GM19035 (cell line): ENCODE measurements around the gene CCDC150.
"Not testable (repeated sequence)": the region's sequence is repeated elsewhere in the genome, so short reads cannot be mapped to it uniquely, and the experiment has no call there.

Source experiments
- ATAC-seq: cut with Tn5 transposase; IDR thresholded peaks from one replicate; pipeline ENCODE4 v1.9.1; 2021; ENCODE audit not compliant: unreplicated experiment

Gene CCDC150

DNA sequence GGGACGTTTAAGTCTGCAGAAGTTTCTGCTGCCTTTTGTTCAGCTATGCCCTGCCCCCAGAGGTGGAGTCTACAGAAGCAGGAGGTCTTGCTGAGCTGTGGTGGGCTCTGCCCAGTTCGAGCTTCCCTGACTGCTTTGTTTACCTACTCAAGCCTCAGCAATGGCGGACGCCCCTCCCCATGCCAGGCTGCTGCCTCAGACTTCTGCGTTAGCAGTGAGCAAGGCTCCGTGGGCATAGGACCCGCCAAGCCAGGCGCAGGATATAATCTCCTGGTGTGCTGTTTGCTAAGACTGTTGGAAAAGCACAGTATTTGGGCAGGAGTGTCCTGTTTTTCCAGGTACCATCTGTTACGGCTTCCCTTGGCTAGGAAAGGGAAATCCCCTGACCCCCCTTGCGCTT is 70.5 kb downstream of the CCDC150 start:
- not testable (repeated sequence) for ATAC-seq

DNA sequence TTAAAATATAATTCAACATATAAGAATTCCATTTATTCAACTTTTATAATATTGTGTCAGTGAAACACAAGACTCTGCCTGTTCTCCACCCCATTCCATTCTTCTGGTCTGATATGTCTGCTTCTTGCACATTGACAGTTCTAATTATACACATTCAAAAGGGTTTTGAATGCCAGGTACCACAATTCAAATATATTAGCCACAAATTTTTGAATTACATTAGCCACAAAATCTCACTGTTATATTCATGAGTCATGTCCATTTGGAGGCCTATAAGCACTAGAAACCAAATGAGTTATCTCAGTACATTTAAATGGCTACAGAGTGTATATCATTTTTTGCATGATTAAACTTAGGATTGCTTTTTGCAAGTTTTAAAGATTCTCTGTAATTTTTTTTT is 72.1 kb downstream of the CCDC150 start:
- no peak for ATAC-seq

DNA sequence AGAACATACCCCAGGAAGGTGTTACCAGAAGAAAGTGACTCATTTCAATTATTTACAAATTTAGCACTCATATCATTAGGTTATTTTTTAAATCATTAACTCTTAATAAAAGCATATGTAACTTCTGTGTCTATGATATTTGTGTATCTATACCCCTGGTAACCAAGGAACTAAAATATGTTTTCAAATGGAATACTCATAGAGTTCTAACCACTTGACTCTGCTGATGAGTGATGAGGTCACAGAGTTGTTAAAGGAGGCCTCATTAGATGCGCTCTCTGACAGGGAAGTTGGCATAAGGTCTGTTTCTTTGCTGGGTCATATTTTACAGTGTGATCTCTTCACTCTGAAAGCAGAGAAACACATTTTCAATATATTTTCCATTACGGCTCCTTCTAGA is 73.4 kb downstream of the CCDC150 start:
- ATAC-seq = no peak

DNA sequence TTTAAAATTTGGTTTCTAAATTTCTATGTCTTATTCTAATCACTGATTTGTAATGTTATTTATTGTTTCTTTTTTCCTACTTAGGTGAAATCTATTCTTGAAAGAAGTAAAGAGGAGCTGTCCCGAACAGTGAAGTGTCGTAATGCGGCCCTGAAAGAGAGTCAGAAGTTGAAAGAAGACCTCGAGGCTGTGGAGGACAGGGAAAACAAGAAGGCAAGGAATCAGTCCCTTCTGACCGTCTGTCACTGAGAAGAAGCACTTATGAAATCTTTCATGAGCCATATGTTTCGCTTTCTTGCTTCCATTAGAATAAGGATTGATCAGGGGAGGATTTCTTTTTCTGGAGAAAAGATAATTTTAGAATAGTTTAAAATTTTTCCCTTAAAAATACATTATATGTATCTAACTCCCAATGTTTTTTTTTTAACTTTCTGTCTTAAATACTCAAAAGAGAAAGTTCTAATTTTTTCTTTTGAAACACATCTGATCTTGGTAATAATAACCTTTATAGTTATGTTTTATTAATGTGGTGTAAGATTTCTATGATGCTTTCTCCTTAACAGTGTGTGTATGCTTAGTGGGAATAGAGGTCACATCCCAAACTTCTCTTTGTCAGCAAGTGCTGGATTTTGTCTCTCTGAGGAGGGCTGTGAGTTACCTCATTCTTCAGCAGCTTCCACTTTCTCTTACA is 79.0 kb downstream of the CCDC150 start:
- ATAC-seq = no peak

DNA sequence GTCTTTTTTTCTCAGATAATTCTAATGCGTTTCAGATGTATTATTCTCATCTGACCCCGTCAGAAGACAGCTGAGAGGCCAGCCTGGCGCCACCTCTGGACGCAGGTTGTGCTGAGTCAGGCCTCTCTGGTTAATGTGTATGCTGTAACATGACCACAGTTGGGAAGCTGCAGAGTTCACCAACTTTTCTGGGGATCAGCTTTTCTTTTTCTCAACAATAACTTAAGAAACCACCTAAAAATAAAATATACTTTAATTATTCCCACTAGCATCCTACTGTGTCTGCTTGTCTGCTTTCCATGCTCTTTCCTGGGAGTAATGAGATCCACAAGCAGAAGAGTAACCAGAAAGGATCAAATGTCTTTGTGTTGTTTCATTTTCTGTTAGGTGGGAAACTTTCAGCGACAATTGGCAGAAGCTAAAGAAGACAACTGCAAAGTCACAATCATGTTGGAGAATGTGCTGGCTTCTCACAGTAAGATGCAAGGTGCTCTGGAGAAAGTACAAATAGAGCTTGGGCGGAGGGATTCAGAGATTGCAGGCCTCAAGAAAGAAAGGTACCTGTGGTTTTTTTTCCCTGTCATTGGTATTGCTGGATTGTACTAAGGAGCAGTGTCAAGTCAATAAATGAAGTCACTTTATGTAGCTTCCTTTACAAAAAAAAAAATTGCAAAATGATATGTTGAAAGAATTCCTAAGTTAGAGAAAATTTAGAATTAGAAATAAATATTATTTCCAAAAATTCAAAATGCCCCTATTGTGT is 79.8 kb downstream of the CCDC150 start:
- no peak for ATAC-seq

DNA sequence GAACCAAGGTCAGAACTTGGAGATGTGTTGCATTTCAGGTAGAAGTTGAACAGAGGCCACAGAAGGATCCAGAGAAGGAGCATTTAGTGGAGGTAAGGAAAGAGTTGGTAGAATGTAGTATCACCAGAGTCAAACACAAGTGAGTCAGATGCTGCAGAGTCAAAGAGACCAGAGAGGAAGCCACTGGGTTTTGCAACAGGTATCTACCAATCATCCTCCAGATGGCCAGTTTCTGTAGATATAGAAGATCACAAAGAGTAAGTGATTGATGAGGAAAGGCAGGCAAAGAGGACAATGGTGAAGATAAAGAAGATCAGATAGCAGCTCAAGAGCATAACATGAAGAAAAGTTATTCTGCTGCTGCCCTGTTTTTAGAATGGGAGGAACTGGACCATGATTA is 84.1 kb downstream of the CCDC150 start:
- no peak for ATAC-seq

DNA sequence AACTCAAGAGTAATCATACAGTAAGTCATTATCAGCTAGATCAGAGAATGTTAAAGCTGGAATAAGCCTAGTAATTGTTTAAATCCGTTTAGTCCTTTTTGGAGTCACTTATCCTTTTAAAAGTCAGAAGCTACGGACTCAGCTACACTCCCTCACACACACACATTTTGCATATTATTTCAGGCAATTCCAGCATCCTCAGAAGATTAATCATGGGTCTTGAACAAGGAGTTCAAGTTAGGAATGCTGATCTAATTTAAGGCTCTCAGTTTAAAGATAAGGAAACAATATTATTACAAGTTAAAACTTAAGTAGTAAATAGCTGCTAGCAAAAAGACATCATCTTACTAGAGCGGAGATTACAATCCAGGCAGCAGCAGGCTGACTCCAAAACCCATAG is 85.7 kb downstream of the CCDC150 start:
- no peak for ATAC-seq

DNA sequence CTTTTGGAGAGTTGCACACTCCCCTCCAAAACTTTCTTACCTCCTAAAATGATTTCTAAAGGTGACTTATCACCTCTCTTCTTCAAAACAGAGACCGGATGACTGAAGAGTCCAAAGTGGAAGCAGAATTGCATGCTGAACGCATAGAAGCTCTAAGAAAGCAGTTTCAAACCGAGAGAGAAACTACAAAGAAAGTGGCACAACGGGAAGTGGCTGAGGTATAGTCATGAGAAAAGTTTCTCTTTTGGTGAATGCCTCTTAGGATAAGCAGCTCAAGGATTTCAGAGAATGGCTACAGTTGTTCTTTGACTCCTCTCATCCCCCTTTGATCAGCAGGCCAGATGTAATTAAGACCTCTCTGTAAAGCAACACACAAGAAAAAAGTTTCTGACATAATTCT is 86.4 kb downstream of the CCDC150 start:
- ATAC-seq = peak; percentile 76

DNA sequence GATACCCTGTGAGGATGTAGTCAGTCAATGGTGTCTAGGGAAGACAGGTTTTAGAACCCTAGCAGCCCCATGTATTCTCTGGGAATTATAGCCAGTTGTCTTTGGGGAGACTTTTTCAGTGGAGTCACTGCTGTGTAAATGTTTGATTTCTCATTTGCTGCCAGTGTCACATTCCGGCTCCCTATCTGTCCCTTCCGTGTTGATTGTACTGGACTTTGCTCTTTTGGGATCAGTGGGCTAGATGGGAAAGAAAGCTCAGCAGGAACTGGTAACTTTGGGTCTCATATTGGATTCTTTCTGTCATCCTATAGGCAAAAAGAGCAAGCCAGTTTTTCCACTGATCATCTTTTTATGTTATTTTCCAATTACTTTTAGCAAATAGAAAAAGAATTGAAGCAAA is 89.9 kb downstream of the CCDC150 start:
- no peak for ATAC-seq

DNA sequence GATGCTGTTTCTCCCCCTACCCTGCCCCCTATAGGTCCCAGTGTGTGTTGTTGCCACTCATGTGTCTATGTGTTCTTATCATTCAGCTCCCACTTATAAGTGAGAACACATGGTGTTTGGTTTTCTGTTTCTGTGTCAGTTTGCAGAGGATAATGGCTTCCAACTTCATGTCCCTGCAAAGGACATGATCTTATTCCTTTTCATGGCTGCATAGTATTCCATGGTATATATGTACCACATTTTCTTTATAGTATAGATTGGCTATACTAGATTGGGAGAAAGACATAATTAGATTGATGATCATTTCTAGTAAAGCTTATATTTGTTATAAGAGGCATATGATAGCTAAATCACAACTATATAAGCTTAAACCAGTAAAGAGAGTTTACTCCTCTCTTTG is 97.1 kb downstream of the CCDC150 start:
- ATAC-seq = not testable (repeated sequence)

DNA sequence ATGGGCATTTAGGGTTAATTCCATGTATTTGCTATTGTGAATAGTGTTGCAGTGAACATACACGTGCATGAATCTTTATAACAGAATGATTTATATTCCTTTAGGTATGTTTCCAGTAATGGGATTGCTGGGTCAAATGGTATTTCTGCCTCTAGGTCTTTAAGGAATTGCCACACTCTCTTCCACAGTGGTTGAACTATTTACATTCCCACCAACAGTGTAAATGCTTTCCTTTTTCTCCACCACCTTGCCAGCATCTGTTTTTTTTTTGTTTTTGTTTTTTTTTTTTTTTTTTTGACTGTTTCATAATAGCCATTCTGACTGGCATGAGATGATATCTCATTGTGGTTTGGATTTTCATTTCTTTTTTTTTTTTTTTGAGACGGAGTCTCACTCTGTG is 97.5 kb downstream of the CCDC150 start:
- ATAC-seq = no peak

DNA sequence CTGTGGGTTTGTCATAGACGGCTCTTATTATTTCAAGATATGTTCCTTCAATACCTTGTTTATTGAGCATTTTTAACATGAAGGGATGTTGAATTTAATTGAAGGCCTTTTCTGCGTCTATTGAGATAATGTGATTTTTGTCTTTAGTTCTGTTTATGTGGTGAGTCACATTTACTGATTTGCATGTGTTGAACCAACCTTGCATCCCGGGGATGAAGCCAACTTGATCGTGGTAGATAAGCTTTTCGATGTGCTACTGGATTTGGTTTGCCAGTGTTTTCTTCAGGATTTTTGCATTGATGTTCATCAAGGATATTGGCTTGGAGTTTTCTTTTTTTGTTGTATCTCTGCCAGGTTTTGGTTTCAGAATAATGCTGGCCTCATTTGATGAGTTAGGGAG is 99.5 kb downstream of the CCDC150 start:
- ATAC-seq = no peak

DNA sequence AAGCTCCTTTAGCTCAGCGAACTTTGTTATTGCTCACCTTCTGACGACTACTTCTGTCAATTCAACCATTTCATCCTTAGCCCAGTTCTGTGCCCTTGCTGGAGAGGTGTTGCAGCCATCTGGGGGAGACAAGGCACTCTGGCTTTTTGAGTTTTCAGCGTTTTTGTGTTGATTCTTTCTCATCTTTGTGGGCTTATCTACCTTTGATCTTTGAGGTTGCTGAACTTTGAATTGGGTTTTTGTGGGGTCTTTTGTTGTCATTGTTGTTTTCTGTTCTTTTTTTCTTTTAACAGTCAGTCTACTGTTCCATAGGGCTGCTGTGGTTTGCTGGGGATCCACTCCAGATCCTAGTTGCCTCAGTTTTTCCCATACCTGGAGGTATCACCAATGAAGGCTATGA is 102.7 kb downstream of the CCDC150 start:
- no peak for ATAC-seq

DNA sequence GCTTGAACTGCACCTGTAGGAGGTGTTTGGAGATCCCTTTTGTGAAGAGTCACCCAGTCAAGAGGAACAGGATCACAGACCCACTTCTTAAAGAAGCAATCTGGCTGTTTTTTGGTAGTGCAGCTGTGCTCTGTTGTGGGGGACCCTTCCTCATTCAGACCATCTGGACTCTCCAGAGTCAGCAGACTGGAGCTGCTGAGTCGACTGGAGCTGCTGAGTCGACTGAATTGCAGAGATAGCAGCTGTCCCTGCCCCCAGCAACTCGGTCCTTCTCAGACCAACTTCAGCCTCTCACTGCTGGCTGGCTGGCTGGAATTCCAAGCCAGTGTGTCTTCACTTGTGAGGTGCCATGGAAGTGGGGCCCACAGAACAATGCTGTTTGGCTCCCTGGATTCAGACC is 103.2 kb downstream of the CCDC150 start:
- no peak for ATAC-seq

DNA sequence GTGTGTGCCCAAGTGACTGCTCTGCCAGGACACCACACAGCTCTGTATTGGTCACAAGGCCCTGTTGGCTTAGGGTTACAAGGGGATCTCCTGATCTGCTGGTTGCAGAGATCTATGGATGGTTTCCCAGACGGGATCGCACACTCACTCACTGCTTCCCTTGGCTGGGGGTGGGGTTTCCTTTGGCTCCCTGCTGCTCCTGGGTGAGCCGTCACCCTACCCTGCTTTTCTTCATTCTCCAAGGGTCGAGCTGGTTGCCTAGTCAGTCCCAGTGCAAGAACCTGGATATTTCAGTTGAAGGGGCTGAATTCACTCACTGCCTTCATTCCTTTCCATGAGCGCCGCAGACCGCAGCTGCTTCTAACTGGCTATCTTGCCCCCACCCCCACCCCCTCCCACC is 103.7 kb downstream of the CCDC150 start:
- ATAC-seq = no peak

DNA sequence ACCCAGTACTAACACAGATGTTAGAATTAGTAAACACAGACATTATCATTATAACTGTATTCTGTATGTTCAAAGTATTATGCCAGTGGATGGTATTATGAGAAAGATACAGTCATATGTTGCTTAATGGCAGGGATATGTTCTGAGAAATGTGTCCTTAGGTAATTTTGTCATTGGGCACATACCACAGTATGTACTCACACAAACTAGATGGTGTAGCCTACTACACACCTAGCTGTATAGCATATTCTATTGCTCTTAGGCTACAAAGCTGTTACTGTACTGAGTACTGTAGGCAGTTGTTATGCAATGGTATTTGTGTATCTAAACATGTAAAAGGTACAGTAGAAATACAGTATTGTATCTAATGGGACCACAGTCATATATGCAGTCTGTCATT is 106.2 kb downstream of the CCDC150 start:
- no peak for ATAC-seq

DNA sequence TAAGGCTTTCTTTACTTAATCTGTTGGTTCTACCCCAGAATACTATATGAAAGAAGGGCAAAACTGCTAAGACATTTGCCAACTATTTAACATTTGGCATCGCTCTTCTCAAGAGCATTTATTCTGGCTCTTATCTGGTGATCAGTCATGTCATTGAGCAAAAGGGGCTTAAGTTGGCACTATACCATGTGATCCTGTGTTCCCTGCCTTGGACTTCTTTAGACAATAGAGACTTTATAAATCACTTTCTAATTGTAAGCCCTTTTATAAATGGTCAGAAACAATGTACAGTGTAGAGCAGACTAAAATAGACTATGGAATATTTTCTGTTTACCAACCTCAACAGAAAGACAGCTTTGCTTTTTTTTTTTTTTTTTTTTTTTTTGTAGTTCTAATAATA is 107.9 kb downstream of the CCDC150 start:
- ATAC-seq = no peak

DNA sequence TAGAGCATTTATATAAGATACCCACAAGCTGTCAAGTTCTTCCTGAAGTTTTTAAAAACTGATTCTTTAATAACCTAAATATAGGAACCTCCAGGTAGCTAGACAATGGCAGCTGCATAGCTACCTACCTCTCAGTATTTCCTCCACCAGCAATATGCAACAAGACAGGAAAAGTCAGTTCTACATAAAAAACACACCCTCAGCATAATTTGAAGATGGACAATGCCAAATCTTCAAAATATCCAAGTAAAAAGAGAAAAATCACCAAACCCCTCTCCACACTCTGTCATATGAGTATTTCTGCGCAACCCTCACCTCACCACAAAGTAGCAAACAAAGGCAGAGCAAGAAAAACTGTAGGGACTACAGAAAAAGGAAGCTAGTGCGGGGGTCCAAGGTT is 108.6 kb downstream of the CCDC150 start:
- ATAC-seq = no peak

DNA sequence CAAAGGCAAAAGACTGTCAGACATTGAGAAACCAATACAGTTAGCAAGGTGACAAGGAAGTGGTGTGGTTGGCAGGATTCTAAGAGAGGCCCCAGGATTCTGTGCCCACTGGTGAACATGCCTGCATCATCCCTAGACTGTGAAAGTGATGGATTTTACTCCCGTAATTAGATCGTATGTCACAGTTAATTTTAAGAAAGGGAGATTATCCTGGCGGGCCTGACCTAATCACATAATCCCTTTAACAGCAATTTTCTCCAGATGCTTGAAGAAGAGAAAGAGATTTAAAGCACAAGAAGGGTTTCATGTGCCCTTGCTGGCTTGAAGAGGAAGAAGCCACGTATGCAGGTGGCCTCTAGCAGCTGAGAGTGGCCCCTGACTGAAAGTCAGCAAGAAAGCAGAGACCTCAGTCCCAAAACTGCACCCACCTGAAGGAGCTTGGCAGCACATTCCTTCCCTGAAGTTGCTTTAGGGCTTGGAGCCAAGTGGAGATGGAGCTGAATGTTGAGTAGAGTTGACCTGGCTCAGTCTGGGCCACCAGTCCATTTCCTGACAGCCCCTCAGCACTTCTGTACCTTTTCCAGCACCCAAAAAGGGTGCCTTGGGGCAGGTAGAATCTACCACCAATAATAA is 110.9 kb downstream of the CCDC150 start:
- ATAC-seq = peak; percentile 11

DNA sequence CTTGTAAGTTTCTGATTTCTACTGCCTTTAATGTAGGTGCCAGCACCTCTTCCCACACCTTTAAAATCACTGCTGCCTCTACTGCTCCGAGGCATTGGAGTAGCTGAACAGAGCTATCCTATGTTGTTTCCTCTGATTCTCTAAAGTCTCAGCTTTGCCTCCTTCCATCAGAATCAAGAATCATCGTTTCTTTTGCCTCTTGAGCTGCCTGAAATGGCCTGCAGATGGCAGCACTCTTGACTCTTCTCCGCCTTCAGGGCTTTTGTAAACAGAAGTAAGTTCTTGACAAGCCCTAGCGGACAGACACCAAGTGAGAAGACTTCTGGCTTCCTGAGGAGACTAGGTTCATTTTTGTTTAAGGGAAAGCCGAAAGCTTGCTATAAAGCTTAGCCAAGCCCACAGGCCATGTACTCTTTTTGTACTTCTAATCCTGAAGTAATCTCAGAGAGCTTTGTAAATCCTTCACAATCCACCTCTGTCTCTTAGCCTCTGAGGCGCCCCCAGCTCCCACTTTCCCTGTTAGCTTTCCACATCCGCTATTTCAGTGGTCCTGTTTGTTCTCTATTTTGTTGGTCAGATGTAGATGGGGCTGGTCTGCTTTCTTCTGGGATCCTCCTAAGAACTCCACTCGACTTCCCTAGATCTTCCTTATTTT is 111.6 kb downstream of the CCDC150 start:
- peak; percentile 96 for ATAC-seq

DNA sequence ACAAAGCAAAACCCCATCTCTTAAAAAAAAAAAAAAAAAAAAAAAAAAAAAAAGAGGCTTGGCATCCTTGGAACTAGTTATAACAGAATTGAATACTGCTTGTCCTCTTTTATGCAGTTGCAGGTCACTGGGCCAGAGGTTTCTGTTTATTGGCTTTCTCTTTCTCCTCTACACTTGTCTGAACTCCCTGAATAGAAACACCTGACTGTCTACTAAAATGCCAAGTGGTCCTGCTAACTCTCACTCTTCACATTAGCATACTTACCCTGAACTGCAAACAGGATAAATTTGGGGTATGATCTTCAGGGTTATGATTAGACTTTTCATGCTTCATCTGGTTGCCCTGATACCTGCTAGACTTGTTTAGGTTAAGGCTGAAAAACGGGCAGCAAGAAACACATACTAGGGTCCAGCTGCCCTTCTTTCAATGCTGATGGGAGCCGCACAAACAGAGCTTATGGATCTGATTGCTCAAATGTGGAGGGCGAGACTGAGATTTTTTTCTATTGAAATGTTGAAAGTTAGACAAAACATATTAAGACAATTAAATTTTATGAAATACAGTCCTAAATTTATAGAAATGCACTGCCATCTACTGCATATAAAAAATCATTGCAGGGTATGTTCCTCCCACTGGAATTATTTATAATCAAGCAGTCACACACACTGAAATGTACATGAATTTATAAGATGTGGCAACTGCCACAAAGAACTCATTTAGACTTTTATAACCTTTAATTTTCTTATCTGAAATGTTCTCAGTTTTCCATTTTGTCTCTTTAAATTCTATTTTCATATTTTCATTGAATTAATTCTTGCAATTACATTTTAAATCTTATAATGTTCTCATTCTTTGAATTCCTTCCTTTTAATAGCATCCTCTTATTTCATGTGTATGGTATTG is 119.2 kb downstream of the CCDC150 start:
- ATAC-seq = no peak
